Measurements from ENCODE around the gene PPIH. TPM values are rescaled to one million over a fixed set of nuclear protein-coding genes. Genes with fewer than 3 reads are reported as not detected.

The PPIH gene
- total and polyA plus RNA-seq, 2 of the 13 experiments (the other 11 are each of a cell fraction or from before 2014, with no cell fraction given): 29.9 to 72.6 TPM

GRCh38 chr1:42657981-42658876 lies at the start of gene PPIH (continued):
- TF ChIP-seq ZNF704 (CRISPR knock-in tag; IDR thresholded peaks at IDR 0.05; ENCODE audit: borderline replicate concordance) (no peak; the same call in 1 of the 2 replicates), GFI1 (CRISPR knock-in tag; IDR thresholded peaks at IDR 0.05; ENCODE audit: borderline replicate concordance) (peak; percentile 67; the same call in 1 of the 2 replicates), ZNF292 (CRISPR knock-in tag; IDR thresholded peaks at IDR 0.05; ENCODE audit: borderline replicate concordance, low read depth) (peak; percentile 92; the same call in 1 of the 2 replicates), RELA (CRISPR knock-in tag; IDR thresholded peaks at IDR 0.05) (no peak), ZNF232 (CRISPR knock-in tag; IDR thresholded peaks at IDR 0.05; ENCODE audit: borderline replicate concordance) (peak; percentile 87), PRPF4 (IDR thresholded peaks at IDR 0.05; ENCODE audit: low read depth, low read length, poor library complexity, severe bottlenecking) (no peak), GATA4 (IDR thresholded peaks at IDR 0.05; ENCODE audit: borderline replicate concordance, low read depth) (peak; percentile 72; the same call in 1 of the 2 replicates), HOXA3 (CRISPR knock-in tag; IDR thresholded peaks at IDR 0.05) (peak; percentile 90; the same call in 1 of the 2 replicates), ZNF672 (CRISPR knock-in tag; IDR thresholded peaks at IDR 0.05) (no peak), KAT8 (CRISPR knock-in tag; IDR thresholded peaks at IDR 0.05) (peak; percentile 97), DDIT3 (CRISPR knock-in tag; IDR thresholded peaks at IDR 0.05) (no peak), AGO2 (optimal IDR thresholded peaks at IDR 0.05; ENCODE audit: low read depth, low read length) (no peak), CAMTA2 (CRISPR knock-in tag; IDR thresholded peaks at IDR 0.05; ENCODE audit: borderline replicate concordance) (peak; percentile 49; the same call in 1 of the 2 replicates), ZNF766 (CRISPR knock-in tag; IDR thresholded peaks at IDR 0.05; ENCODE audit: borderline replicate concordance) (no peak), PHF5A (CRISPR knock-in tag; IDR thresholded peaks at IDR 0.05; ENCODE audit: low read depth, unreplicated experiment) (no peak), JDP2 (CRISPR knock-in tag; IDR thresholded peaks at IDR 0.05; ENCODE audit: borderline replicate concordance) (no peak; the same call in 1 of the 2 replicates), ZNF556 (CRISPR knock-in tag; IDR thresholded peaks at IDR 0.05; ENCODE audit: borderline replicate concordance) (peak; percentile 58; the same call in 1 of the 2 replicates), MYC (CRISPR knock-in tag; IDR thresholded peaks at IDR 0.05; ENCODE audit: borderline replicate concordance) (peak; percentile 94; the same call in 1 of the 2 replicates), RARA (CRISPR knock-in tag; IDR thresholded peaks at IDR 0.05) (no peak; the same call in none of the 2 replicates), MED1 (CRISPR knock-in tag; IDR thresholded peaks at IDR 0.05) (peak; percentile 56; the same call in 1 of the 2 replicates), ZNF350 (CRISPR knock-in tag; IDR thresholded peaks at IDR 0.05; ENCODE audit: borderline replicate concordance, low read depth) (peak; percentile 87; the same call in 1 of the 2 replicates), CEBPZ (IDR thresholded peaks at IDR 0.05; ENCODE audit: low read length) (no peak)
